Keratinocyte (primary cell): ENCODE results near the gene OR2M2. TPM values are rescaled to one million over a fixed set of nuclear protein-coding genes. Genes with fewer than 3 reads are reported as not detected.

ENCODE experiments used
- DNase-seq: peaks from one replicate; pipeline ENCODE4 v3.0.0-alpha.2; 2011; ENCODE audit warnings: low read depth, missing footprints, low spot score
- FAIRE-seq: peaks from 2 replicates; lab custom pipeline; 2011; peaks lifted over from hg19 to GRCh38; lab: Jason Lieb, UNC
- H2AFZ ChIP-seq: 2 replicates; pipeline ENCODE4 v1.6.0; 2012; ENCODE audit warnings: low read length, control low read depth, inconsistent platforms; ENCODE audit not compliant: control insufficient read depth
- H3K27ac ChIP-seq: 2 replicates; pipeline ENCODE4 v1.5.1; 2011; ENCODE audit warnings: low read length; ENCODE audit not compliant: control insufficient read depth, insufficient read depth
- H3K27me3 ChIP-seq: 3 replicates; pipeline ENCODE4 v1.6.0; 2011; ENCODE audit warnings: low read length; ENCODE audit not compliant: control insufficient read depth, insufficient read depth; ENCODE audit errors: extremely low read depth
- H3K36me3 ChIP-seq, 2 experiments: 2 replicates in 1 of 2; 3 replicates in 1 of 2; pipeline ENCODE4 v1.5.1; 2011; ENCODE audit warnings: low read length in 2 of 2, mild to moderate bottlenecking in 1 of 2; ENCODE audit not compliant: control insufficient read depth in 2 of 2, insufficient read depth in 2 of 2; ENCODE audit errors: extremely low read depth in 1 of 2
- H3K4me1 ChIP-seq: 3 replicates; pipeline ENCODE4 v1.5.1; 2011; ENCODE audit warnings: low read length; ENCODE audit not compliant: control insufficient read depth, insufficient read depth; ENCODE audit errors: extremely low read depth
- H3K4me2 ChIP-seq: 3 replicates; pipeline ENCODE4 v1.6.0; 2011; ENCODE audit warnings: low read depth, low read length; ENCODE audit not compliant: control insufficient read depth, insufficient read depth; ENCODE audit errors: extremely low read depth
- H3K4me3 ChIP-seq, 3 experiments: fragments of 200-600 bp in 1 of 3; sonication (generic) in 1 of 3; 2 replicates in 2 of 3; 3 replicates in 1 of 3; pipeline ENCODE4 v1.5.1; 2011 to 2016; ENCODE audit warnings: low read length in 3 of 3, mild to moderate bottlenecking in 3 of 3, control low read depth in 2 of 3, inconsistent platforms in 1 of 3, low read depth in 1 of 3, mixed read lengths in 1 of 3, mixed run types in 1 of 3, moderate library complexity in 1 of 3; ENCODE audit not compliant: control insufficient read depth in 2 of 3, insufficient read depth in 2 of 3; ENCODE audit errors: extremely low read depth in 1 of 3
- H3K79me2 ChIP-seq: 2 replicates; pipeline ENCODE4 v1.6.0; 2012; ENCODE audit warnings: low read length; ENCODE audit not compliant: control insufficient read depth, insufficient read depth
- H3K9ac ChIP-seq: 3 replicates; pipeline ENCODE4 v1.6.0; 2011; ENCODE audit warnings: low read length; ENCODE audit not compliant: control insufficient read depth, insufficient read depth; ENCODE audit errors: extremely low read depth
- H3K9me1 ChIP-seq: 3 replicates; pipeline ENCODE4 v1.6.0; 2011; ENCODE audit warnings: low read length; ENCODE audit not compliant: control insufficient read depth, insufficient read depth; ENCODE audit errors: extremely low read depth
- H3K9me3 ChIP-seq: 2 replicates; pipeline ENCODE4 v1.5.1; 2012; ENCODE audit warnings: low read depth, low read length; ENCODE audit not compliant: control insufficient read depth
- H4K20me1 ChIP-seq: 3 replicates; pipeline ENCODE4 v1.6.0; 2011; ENCODE audit warnings: low read length; ENCODE audit not compliant: control insufficient read depth, insufficient read depth; ENCODE audit errors: extremely low read depth
- EZH2 ChIP-seq: IDR thresholded peaks from one replicate; pipeline ENCODE4 v1.6.1; 2012; ENCODE audit warnings: inconsistent platforms, mild to moderate bottlenecking, low read length, moderate library complexity
- dilution Hi-C: fragments of 300-500 bp; cut with MboI; formaldehyde crosslinking; loops from one replicate; pipeline ENCODE4 v1.7.0; 2020; ENCODE audit warnings: low sequenced_read_pairs; ENCODE audit not compliant: extremely low pct_ligation_motif_present
- polyA plus RNA-seq, 5 experiments: library from polyadenylated mRNA; depleted of rRNA in 3 of 5; stranded (reverse) in 3 of 5; stranded (forward) in 1 of 5; unstranded in 1 of 5; fragments of >200 nt; gene quantifications; 1 replicate in 1 of 5; 2 replicates in 3 of 5; 3 replicates in 1 of 5; pipeline versions ENCODE4 v1.2.1 to v1.2.3, GENCODE V29; 2011 to 2012; ENCODE audit warnings: missing spikeins in 2 of 5, low read depth in 1 of 5, low replicate concordance in 1 of 5
- TF ChIP-seq, protein P1 (sequence below), 3 experiments: IDR thresholded peaks in 1 of 3; conservative IDR thresholded peaks in 1 of 3; optimal IDR thresholded peaks in 1 of 3; 2 replicates in 2 of 3; 3 replicates in 1 of 3; pipeline versions ENCODE3 to v1.5.1; 2011; ENCODE audit warnings: low read length in 3 of 3, mild to moderate bottlenecking in 3 of 3, moderate library complexity in 2 of 3, control low read depth in 1 of 3, inconsistent platforms in 1 of 3; ENCODE audit not compliant: insufficient read depth in 2 of 3; ENCODE audit errors: extremely low read depth in 1 of 3

The OR2M2 gene
- polyA plus RNA-seq, 1 donor (not counting 4 experiments of a cell fraction or from before 2014, with no cell fraction given): not detected

DNA sequence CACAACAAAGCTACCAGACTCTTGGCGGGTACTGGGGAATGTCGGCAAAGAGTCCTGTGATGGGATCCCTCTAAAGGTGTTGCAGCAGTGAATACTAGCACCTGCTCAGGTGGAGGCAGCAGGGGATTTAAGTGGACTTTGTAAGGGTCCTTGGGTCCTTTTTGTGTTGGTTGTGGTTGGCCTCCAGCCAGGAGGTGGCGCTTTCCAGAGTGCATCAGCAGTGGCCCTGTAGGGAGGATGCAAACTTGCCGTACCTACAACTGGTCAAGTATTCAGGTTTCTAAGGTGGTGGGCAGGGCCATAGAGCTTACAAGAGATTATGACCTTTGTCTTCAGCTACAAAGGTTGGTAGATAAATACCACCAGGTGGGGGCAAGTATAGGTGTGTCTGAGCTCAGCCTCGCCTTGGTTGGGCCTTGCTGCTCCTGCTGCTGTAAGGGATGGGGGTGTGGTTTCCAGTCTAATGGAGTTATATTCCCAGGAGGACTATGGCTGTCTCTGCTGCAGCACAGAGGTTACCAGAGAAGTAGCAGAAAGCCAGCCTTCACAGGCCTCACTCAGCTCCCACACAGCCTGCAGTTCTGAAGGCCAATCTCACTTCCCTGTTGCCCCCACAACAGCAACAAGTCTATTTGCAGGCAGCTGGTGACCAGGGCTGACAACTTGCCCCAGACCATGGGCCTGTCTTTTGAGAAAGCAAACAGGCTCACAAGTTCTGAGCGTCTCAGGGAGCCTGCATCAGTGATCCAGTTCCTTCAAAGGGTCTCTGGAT is 22.4 kb upstream of the OR2M2 start:
- no peak for DNase-seq
- dilution Hi-C loops: no loop called here
- H3K79me2 ChIP-seq: no peaks in the 10 kb centered on the region

DNA sequence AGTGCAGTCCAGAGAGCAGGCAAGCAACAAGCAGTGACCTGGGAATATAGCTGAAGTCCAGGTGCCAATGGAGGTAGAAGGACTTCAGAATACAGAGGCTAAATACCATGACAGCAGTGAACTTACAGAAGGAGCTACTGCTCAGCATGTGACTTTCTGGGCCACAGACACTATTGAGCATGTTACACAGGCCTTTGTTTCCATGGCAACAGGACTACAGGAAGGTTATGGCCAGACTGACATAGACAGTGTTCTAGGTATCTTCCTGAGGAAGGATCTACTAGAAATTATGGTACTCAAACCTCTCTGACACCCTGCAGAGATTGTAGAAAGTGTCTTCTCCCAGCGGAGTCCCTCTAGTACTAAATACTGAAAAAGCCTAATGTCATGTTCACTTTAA is 18.7 kb upstream of the OR2M2 start:
- Histone ChIP-seq H3K27ac (no peak overlapping the region), H3K4me3 (no peak overlapping the region), H3K9me1 (no peaks in the 10 kb centered on the region), H2AFZ (no peak overlapping the region), H3K36me3 (no peaks in the 10 kb centered on the region), H3K4me2 (no peak overlapping the region), H3K9ac (no peak overlapping the region), H3K4me1 (no peaks in the 10 kb centered on the region), H4K20me1 (no peaks in the 10 kb centered on the region), H3K79me2 (no peaks in the 10 kb centered on the region), H3K9me3 (peaks cover 2% of the 10 kb centered on the region), H3K27me3 (no peaks in the 10 kb centered on the region)
- no peak for DNase-seq
- TF ChIP-seq EZH2: no peak
- TF ChIP-seq, protein P1, sequence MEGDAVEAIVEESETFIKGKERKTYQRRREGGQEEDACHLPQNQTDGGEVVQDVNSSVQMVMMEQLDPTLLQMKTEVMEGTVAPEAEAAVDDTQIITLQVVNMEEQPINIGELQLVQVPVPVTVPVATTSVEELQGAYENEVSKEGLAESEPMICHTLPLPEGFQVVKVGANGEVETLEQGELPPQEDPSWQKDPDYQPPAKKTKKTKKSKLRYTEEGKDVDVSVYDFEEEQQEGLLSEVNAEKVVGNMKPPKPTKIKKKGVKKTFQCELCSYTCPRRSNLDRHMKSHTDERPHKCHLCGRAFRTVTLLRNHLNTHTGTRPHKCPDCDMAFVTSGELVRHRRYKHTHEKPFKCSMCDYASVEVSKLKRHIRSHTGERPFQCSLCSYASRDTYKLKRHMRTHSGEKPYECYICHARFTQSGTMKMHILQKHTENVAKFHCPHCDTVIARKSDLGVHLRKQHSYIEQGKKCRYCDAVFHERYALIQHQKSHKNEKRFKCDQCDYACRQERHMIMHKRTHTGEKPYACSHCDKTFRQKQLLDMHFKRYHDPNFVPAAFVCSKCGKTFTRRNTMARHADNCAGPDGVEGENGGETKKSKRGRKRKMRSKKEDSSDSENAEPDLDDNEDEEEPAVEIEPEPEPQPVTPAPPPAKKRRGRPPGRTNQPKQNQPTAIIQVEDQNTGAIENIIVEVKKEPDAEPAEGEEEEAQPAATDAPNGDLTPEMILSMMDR (optimal IDR thresholded peaks at IDR 0.05 in 1 of 3, IDR thresholded peaks at IDR 0.05 in 1 of 3, conservative IDR thresholded peaks at IDR 0.05 in 1 of 3; ENCODE audit: extremely low read depth in 1 of 3, insufficient read depth in 2 of 3, low read length in 3 of 3): no peak
- no peak for FAIRE-seq
- dilution Hi-C loops: no loop called here

More for the DNA sequence above, 22.4 kb upstream of the OR2M2 start:
- Histone ChIP-seq H3K9me1 (no peaks in the 10 kb centered on the region), H2AFZ (no peak overlapping the region), H3K4me2 (no peak overlapping the region), H4K20me1 (no peaks in the 10 kb centered on the region), H3K36me3 (no peaks in the 10 kb centered on the region), H3K27me3 (no peaks in the 10 kb centered on the region), H3K4me1 (no peaks in the 10 kb centered on the region), H3K4me3 (no peak overlapping the region), H3K9me3 (peaks cover 2% of the 10 kb centered on the region), H3K9ac (no peak overlapping the region), H3K27ac (no peak overlapping the region)
- FAIRE-seq: no peak
- TF ChIP-seq EZH2: no peak
- TF ChIP-seq, protein P1 (optimal IDR thresholded peaks at IDR 0.05 in 1 of 3, IDR thresholded peaks at IDR 0.05 in 1 of 3, conservative IDR thresholded peaks at IDR 0.05 in 1 of 3; ENCODE audit: extremely low read depth in 1 of 3, insufficient read depth in 2 of 3, low read length in 3 of 3): no peak
